ENCODE results near the gene JAG1.
A peak's percentile ranks its signal among the peaks of the same experiment; 100 is the strongest.

GRCh38 chr20:10671221-10671918, 2.4 kb downstream of the JAG1 start:
- TF ChIP-seq CTCF (conservative IDR thresholded peaks at IDR 0.05; ENCODE audit: low read length) (peak; percentile 47), EZH2phosphoT487 (IDR thresholded peaks at IDR 0.05; ENCODE audit: borderline replicate concordance, low read depth, low read length) (no peak)

Data from OCI-LY7 (cell line).